HEK293T (cell line): Measurements from ENCODE around the gene PAQR8.

ENCODE experiments used
- CTCF ChIA-PET: fragments of 350-600 bp; formaldehyde crosslinking; extraction: SDS; loops from one replicate; lab custom pipeline; 2021; ENCODE audit warnings: antibody characterized with exemption, inconsistent platforms; lab: Yijun Ruan, JAX
- POLR2A ChIA-PET: fragments of 350-600 bp; formaldehyde crosslinking; extraction: SDS; loops from one replicate; lab custom pipeline; 2020; ENCODE audit warnings: antibody characterized with exemption, inconsistent platforms; lab: Yijun Ruan, JAX
- DNase-seq: peaks from one replicate; pipeline ENCODE4 v3.0.0; 2012; ENCODE audit warnings: mixed read lengths; ENCODE audit errors: extremely low spot score
- ARNT ChIP-seq: fragments of 450-650 bp; IDR thresholded peaks from 2 replicates; pipeline ENCODE4 v1.6.1; 2017; ENCODE audit warnings: mild to moderate bottlenecking
- BHLHE40 ChIP-seq: fragments of 450-650 bp; IDR thresholded peaks from 2 replicates; pipeline ENCODE4 v1.6.1; 2016; ENCODE audit warnings: mild to moderate bottlenecking, moderate library complexity, borderline replicate concordance
- CTBP1 ChIP-seq: fragments of 450-650 bp; IDR thresholded peaks from 2 replicates; pipeline ENCODE4 v1.6.1; 2016; ENCODE audit warnings: borderline replicate concordance
- ELF4 ChIP-seq: fragments of 450-650 bp; IDR thresholded peaks from 2 replicates; pipeline ENCODE4 v1.6.1; 2017; ENCODE audit warnings: antibody characterized with exemption
- FOXA1 ChIP-seq: fragments of 450-650 bp; IDR thresholded peaks from 2 replicates; pipeline ENCODE4 v1.6.1; 2016; ENCODE audit warnings: mild to moderate bottlenecking
- FOXK2 ChIP-seq: fragments of 450-650 bp; IDR thresholded peaks from 2 replicates; pipeline ENCODE4 v1.6.1; 2016; ENCODE audit warnings: mild to moderate bottlenecking
- FOXM1 ChIP-seq: fragments of 450-650 bp; IDR thresholded peaks from 2 replicates; pipeline ENCODE4 v1.6.1; 2017; ENCODE audit warnings: mild to moderate bottlenecking, borderline replicate concordance
- HDGF ChIP-seq: fragments of 450-650 bp; IDR thresholded peaks from 2 replicates; pipeline ENCODE4 v1.6.1; 2017; ENCODE audit warnings: antibody characterized with exemption, borderline replicate concordance
- L3MBTL2 ChIP-seq: fragments of 450-650 bp; conservative IDR thresholded peaks from 2 replicates; pipeline ENCODE4 v1.6.1; 2016; ENCODE audit warnings: mild to moderate bottlenecking
- LEF1 ChIP-seq: fragments of 450-650 bp; IDR thresholded peaks from 2 replicates; pipeline ENCODE4 v1.6.1; 2017; ENCODE audit warnings: mild to moderate bottlenecking, borderline replicate concordance
- NFRKB ChIP-seq: fragments of 450-650 bp; IDR thresholded peaks from 2 replicates; pipeline ENCODE4 v1.6.1; 2016; ENCODE audit warnings: mild to moderate bottlenecking, moderate library complexity
- SP1 ChIP-seq: fragments of 450-650 bp; IDR thresholded peaks from 2 replicates; pipeline ENCODE4 v1.6.1; 2017
- SUZ12 ChIP-seq: fragments of 450-650 bp; IDR thresholded peaks from 2 replicates; pipeline ENCODE4 v1.6.1; 2016; ENCODE audit warnings: mild to moderate bottlenecking
- TARDBP ChIP-seq: fragments of 450-650 bp; IDR thresholded peaks from 2 replicates; pipeline ENCODE4 v1.6.1; 2016
- ZNF384 ChIP-seq: fragments of 450-650 bp; IDR thresholded peaks from 2 replicates; pipeline ENCODE4 v1.6.1; 2016
- TF ChIP-seq, protein P1 (sequence below): fragments of 450-650 bp; IDR thresholded peaks from 2 replicates; pipeline ENCODE4 v1.6.1; 2016

Gene PAQR8

DNA sequence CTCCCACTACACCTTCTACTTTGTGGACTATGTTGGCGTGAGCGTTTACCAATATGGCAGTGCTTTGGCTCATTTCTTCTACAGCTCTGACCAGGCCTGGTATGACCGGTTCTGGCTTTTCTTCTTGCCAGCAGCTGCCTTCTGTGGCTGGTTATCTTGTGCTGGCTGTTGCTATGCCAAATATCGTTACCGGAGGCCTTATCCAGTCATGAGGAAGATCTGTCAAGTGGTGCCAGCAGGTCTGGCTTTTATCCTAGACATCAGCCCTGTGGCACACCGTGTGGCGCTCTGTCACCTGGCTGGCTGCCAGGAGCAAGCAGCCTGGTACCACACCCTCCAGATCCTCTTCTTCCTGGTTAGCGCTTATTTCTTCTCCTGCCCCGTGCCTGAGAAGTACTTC is 41.7 kb downstream of the PAQR8 start:
- CTCF ChIA-PET, result interaction anchor here (0.9 to 1.0 kb wide), 2 partner anchors 12 to 192 kb away, joined by 3 read pairs; no protein-coding TSS in a partner anchor
- POLR2A ChIA-PET, result no interaction called here
- TF ChIP-seq FOXA1 (no peak), SUZ12 (no peak), TARDBP (no peak), SP1 (no peak), ARNT (no peak), NFRKB (no peak), FOXK2 (no peak), ELF4 (no peak), HDGF (no peak), ZNF384 (no peak), LEF1 (no peak), L3MBTL2 (no peak), CTBP1 (no peak), FOXM1 (no peak), BHLHE40 (no peak)
- TF ChIP-seq, protein P1, sequence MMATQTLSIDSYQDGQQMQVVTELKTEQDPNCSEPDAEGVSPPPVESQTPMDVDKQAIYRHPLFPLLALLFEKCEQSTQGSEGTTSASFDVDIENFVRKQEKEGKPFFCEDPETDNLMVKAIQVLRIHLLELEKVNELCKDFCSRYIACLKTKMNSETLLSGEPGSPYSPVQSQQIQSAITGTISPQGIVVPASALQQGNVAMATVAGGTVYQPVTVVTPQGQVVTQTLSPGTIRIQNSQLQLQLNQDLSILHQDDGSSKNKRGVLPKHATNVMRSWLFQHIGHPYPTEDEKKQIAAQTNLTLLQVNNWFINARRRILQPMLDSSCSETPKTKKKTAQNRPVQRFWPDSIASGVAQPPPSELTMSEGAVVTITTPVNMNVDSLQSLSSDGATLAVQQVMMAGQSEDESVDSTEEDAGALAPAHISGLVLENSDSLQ, result no peak
- no peak for DNase-seq

DNA sequence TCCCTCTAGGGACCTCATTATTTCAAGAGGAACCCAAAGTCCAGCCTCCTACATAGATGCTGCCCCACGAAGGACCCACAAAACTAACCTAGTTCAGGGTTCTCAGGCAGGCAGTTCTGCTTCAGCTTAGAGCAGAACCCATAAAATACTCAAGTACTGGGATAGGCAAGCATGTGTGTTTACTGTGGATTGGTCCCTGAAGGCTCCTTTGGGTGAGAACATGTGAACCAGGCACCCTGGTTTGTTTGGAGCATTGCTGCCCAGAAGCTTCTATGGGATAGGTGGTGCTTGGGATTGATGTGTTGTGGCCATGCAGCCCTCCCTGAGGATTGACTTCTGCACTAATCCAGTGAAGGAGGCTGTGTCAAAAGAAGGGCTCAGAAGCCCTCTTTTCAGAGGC is 43.3 kb downstream of the PAQR8 start:
- CTCF ChIA-PET, result interaction anchor here (0.7 to 0.8 kb wide), 2 partner anchors 11 to 13 kb away, joined by 3 read pairs; no protein-coding TSS in a partner anchor
- TF ChIP-seq L3MBTL2 (no peak), BHLHE40 (no peak), HDGF (no peak), NFRKB (no peak), ELF4 (no peak), ARNT (no peak), SUZ12 (no peak), SP1 (no peak)
- POLR2A ChIA-PET, result no interaction called here
- DNase-seq, result no peak

DNA sequence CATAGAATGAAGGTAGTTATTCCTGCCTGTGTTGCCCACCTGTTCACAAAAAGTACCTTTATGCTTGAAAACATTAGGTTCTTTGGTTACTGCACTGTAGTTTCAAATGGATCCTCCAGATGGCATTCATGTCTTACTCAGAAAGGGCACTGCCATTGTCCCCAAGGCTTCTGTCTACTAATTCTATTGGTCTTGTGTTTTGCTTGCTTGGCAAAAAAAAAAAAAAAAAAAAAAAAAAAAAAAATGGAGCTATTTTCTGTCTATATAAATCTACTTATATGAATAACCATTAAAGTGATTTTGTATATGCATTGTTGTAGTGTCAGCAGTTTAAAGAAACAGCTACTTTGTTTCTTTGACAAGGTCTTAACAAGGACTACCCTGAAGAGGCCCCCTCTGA is 45.5 kb downstream of the PAQR8 start:
- ChIA-PET POLR2A (interaction anchor here (1.0 kb wide), 1 partner anchor 122 kb away, joined by 3 read pairs; no protein-coding TSS in a partner anchor), CTCF (interaction anchor here (0.6 to 1.0 kb wide), 10 partner anchors 12 to 627 kb away, joined by 3 to 9 read pairs (median 4); no protein-coding TSS in a partner anchor)
- TF ChIP-seq ZNF384, result no peak
- TF ChIP-seq ELF4, result no peak
- TF ChIP-seq ARNT, result no peak
- no peak for TF ChIP-seq HDGF
- no peak for TF ChIP-seq CTBP1
- peak; percentile 38 for DNase-seq

DNA sequence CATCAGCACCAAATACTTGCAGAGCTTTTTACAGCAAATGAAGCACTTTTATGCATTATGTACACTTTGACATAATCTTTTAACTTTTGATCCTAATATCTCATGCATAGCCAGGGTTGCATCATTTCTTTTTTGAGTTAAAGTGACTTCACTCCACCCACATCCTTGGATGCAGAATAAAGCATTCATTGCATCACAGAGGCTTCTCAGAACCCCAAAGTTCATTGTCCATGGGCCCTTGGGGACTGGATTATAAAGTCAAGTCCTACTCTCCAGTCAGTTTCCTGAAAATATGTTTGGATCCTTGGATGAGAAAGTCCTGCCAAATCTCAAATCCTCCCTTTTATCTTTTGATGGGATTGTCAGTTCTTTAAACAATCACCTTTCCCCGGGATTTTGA is 47.5 kb downstream of the PAQR8 start:
- ChIA-PET CTCF (no interaction called here), POLR2A (no interaction called here)
- TF ChIP-seq FOXM1, result no peak
- TF ChIP-seq HDGF, result no peak
- no peak for TF ChIP-seq TARDBP
- no peak for TF ChIP-seq LEF1
- no peak for DNase-seq

DNA sequence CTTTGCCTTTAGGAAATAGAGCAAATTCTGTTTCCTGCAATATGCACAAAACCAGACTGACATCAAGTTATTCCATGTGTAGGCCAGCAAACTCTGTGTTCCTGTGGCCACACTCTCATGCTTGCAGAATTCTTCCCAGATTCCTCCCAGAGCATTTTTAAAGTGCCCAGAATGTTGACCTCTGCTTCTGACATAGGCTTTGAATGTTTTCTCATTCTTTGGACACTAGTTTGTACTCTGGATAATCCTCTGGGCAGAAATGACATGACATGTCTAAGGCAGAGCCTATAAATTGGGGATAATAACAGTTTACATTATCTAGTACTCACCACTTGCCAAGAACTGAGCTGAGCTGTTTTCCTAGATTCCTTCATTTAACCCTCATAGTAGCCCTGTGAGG is 49.0 kb downstream of the PAQR8 start:
- no peak for DNase-seq
- CTCF ChIA-PET, result no interaction called here
- POLR2A ChIA-PET, result interaction anchor here (0.9 kb wide), 1 partner anchor 9 kb away, joined by 3 read pairs; the partner anchor contains the start of gene EFHC1
- TF ChIP-seq TARDBP (no peak), LEF1 (no peak), CTBP1 (no peak), ARNT (no peak), FOXM1 (no peak), ZNF384 (no peak), SP1 (no peak), HDGF (no peak)

DNA sequence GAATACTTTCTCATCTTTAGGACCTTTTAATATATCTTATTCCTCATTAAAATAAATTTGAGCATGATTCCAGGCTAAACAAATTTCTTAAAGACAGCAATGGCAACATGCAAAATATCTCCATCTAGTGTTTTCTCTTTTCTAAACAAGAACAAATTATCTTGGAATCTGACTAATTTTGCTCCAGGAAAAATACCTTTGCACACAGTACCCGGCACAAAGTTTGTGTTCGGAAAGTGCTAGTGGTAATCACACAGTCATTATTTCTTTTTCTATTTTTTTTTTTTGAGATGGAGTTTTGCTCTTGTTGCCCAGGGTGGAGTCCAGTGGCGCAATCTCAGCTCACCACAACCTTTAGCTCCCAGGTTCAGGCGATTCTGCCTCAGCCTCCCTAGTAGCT is 50.0 kb downstream of the PAQR8 start:
- CTCF ChIA-PET, result no interaction called here

DNA sequence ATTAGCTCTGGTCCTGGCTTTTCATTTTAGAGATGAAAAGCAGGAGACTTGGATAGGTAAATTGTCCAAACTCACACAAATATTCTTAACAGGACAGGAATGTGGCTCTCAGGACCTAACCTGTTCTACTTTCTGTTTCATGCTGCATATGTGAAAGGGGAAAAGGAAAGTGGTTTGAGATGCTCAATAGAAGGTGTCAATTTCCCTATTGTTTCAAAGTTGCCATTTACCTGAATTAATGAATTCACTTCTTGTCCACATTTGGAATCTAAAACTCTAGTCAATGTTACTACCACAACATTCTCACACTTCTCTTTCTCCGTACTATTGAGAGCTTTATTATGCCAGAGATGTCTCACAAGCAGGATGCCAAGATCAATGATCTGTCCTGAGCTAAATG is 53.4 kb downstream of the PAQR8 start:
- no peak for DNase-seq
- ChIA-PET POLR2A (interaction anchor here (1.5 kb wide), 1 partner anchor 161 kb away, joined by 3 read pairs; no protein-coding TSS in a partner anchor), CTCF (interaction anchor here (0.8 to 1.9 kb wide), 2 partner anchors 181 to 247 kb away, joined by 3 to 8 read pairs; no protein-coding TSS in a partner anchor)
- TF ChIP-seq CTBP1, result no peak
- no peak for TF ChIP-seq ELF4

More for the DNA sequence above, 50.0 kb downstream of the PAQR8 start:
- POLR2A ChIA-PET, result no interaction called here
- DNase-seq, result no peak
- TF ChIP-seq TARDBP, result no peak

DNA sequence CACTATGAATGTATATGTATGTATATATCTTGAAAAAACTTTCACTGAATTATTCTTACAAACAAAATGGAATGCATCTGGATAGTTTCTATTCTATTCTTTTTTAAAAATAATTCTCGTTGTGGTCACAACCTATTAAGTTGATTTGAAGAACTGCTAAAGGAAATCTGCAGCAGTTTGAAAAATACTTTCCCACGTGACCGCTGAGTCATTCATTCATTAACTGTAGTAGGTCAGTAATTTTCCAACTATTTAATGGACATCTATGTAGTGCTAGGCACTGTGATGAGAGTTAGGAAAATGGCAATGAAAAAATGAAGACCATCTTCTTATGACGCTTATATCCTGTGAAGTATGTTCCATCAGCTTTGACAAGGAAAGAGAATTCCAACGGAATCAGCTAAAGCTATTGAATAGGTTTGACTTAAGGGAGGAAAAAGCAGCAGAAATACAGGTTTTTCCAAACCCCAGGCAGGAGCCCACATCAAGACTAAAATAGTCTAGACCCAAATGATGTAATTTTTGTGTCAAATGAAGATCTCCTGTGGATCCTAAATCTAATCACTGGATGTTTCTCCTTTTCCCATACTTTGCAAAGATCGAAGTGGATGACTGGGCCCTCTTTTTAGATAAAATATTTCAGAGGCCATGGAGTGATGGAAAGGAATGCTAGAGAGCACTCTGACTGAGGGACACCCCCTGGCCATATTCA is 54.1 kb downstream of the PAQR8 start:
- ChIA-PET CTCF (interaction anchor here (0.5 to 1.9 kb wide), 6 partner anchors 11 to 247 kb away, joined by 3 to 8 read pairs (median 3); partner anchors contain the start of gene TRAM2), POLR2A (interaction anchor here (1.5 kb wide), 1 partner anchor 160 kb away, joined by 3 read pairs; no protein-coding TSS in a partner anchor)
- DNase-seq, result no peak
- no peak for TF ChIP-seq NFRKB
- TF ChIP-seq FOXA1, result no peak
- TF ChIP-seq SP1, result no peak
- no peak for TF ChIP-seq ELF4
- TF ChIP-seq CTBP1, result no peak
- TF ChIP-seq FOXM1, result no peak
- TF ChIP-seq ARNT, result no peak
- no peak for TF ChIP-seq TARDBP
